Left renal cortex interstitium (tissue), 4 donors: ENCODE measurements around the gene MYEOV. TPM values are rescaled to one million over a fixed set of nuclear protein-coding genes. Genes with fewer than 3 reads are reported as not detected.

Experiments
- DNase-seq, 4 donors: peaks; one replicate each; pipeline ENCODE4 v3.0.0-alpha.2; 2013; ENCODE audit warnings: low read depth in 4 of 4, low spot score in 2 of 4, missing footprints in 1 of 4
- polyA plus RNA-seq, 4 donors: library from polyadenylated mRNA; unstranded; fragments of 120-200 nt; gene quantifications; one replicate each; pipeline ENCODE4 v1.2.1, GENCODE V29; 2013; ENCODE audit not compliant: insufficient read length in 4 of 4

MYEOV gene
- polyA plus RNA-seq, 4 donors, result 3.5 to 7.0 (median 5.4) TPM

GRCh38 chr11:69265210-69265609 is 28.7 kb upstream of the MYEOV start:
- no peak for DNase-seq

- DNase-seq, result no peak
These were observed 27.9 kb upstream of the MYEOV start for GRCh38 chr11:69265911-69266510.

- DNase-seq, result no peak
These were observed 26.6 kb upstream of the MYEOV start for GRCh38 chr11:69267395-69267805.

- no peak for DNase-seq
These were observed 25.0 kb upstream of the MYEOV start for GRCh38 chr11:69268911-69269310.

- DNase-seq, result no peak
These were observed 24.6 kb upstream of the MYEOV start for GRCh38 chr11:69269388-69269787.

- DNase-seq, result no peak
These were observed 23.8 kb upstream of the MYEOV start for GRCh38 chr11:69269926-69270697.

GRCh38 chr11:69270941-69271340 is 23.0 kb upstream of the MYEOV start:
- no peak for DNase-seq

GRCh38 chr11:69272055-69272454 is 21.9 kb upstream of the MYEOV start:
- DNase-seq, result no peak

GRCh38 chr11:69272831-69273485 is 21.0 kb upstream of the MYEOV start:
- no peak for DNase-seq

- no peak for DNase-seq
These were observed 20.4 kb upstream of the MYEOV start for GRCh38 chr11:69273571-69273970.

GRCh38 chr11:69274531-69275016 is 19.4 kb upstream of the MYEOV start:
- no peak for DNase-seq

- DNase-seq, result no peak
These were observed 18.8 kb upstream of the MYEOV start for GRCh38 chr11:69275178-69275577.

GRCh38 chr11:69276165-69276564 is 17.8 kb upstream of the MYEOV start:
- DNase-seq, result no peak

GRCh38 chr11:69277074-69277809 is 16.7 kb upstream of the MYEOV start:
- no peak for DNase-seq

GRCh38 chr11:69278091-69278867 is 15.7 kb upstream of the MYEOV start:
- DNase-seq, result no peak

- DNase-seq, result no peak
These were observed 13.5 kb upstream of the MYEOV start for GRCh38 chr11:69280451-69280850.

GRCh38 chr11:69280994-69281393 is 13.0 kb upstream of the MYEOV start:
- no peak for DNase-seq

- DNase-seq, result no peak
These were observed 10.5 kb upstream of the MYEOV start for GRCh38 chr11:69283446-69283845.

- no peak for DNase-seq
These were observed 9.9 kb upstream of the MYEOV start for GRCh38 chr11:69284081-69284511.

GRCh38 chr11:69285091-69285490 is 8.9 kb upstream of the MYEOV start:
- no peak for DNase-seq
